Hematopoietic multipotent progenitor cell treated with erythropoietin and hydrocortisone succinate and interleukin-3 and kit ligand, for 4 days (in vitro differentiated cells): ENCODE data around the gene SPATA9.
"Not testable (repeated sequence)": the region's sequence is repeated elsewhere in the genome, so short reads cannot be mapped to it uniquely, and the experiment has no call there.

Source experiments
- DNase-seq: peaks from one replicate; pipeline ENCODE4 v3.0.0-alpha.2; 2015

SPATA9 gene

DNA sequence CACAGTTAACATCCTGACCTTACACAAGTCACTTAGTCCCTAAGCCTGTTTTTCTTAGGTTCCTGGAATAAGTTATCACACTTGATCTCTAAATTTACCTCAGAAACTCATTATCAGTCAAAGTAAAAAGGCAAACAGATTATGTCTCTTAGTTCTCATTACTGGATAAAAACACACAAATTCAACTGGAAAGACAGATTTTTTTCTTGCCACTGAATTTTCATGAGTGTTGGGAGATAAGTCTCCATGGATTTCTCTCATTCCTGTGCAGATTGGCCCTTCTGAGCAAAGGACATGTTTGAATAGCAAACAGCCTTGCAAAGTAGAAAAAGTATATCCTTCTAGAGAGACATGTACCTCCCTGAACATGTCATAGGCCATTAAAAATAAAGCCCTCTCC, 10.2 kb downstream of the SPATA9 start:
- DNase-seq, result no peak

DNA sequence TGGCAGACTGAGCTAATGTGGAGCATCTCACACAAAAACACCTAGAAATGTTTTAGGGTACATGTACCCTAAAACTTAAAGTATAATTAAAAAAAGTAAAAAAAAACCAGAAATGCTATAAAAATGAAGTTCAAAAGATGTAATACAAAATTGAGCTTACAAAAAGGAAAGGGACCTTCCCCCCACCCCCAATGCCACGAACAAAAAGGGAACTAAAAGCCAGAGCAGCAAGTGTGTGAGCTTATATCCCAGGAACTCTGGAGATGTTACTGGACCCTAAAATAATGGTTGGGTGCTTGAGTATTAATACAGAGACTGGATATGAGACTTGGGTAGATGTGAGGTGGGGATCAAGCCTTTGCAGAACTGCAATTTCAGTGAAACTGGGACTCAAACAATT, 11.0 kb downstream of the SPATA9 start:
- DNase-seq, result peak; percentile 57

GRCh38 chr5:95670568-95670967, 12.2 kb downstream of the SPATA9 start:
- DNase-seq, result no peak

- DNase-seq, result no peak
Observed at GRCh38 chr5:95669985-95670384, 12.8 kb downstream of the SPATA9 start.

DNA sequence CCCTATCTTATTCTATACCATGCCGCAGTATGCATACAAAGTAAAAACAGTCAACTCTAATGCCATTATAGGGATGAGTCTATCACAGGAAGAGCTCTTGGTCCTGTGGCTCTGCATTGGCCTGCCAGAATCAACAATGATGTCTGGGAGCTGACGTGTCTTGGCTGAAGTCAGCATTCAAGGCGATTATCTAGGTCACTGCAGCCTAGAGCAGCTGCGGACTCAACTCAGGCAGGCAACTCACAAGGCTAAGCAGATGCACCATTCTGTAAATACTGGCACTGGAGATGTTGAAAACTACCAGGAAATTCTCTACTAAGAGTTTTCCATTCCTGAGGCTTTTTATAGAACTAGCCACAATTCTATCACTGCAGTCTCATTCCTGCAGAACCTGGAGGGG, 13.3 kb downstream of the SPATA9 start:
- no peak for DNase-seq

DNA sequence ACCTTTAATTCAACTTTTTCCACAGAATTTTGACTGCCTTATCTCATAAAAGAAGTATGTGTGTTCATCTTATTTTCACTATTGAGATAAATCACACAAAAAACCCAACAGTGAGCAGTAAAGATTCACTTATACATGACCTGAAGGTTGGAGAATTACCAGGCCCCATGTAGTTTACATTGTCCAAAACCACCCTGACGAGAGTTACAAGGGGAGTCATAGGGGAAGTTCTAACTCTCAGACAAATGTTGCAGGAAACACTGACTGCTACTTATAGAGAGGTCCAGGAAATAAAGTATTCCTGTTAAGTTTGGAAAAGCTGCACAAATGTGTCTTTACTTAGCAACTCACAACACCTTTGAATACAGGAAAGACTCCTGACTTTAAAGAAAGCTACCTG, 14.1 kb downstream of the SPATA9 start:
- no peak for DNase-seq

- no peak for DNase-seq
Observed at GRCh38 chr5:95668216-95668615, 14.6 kb downstream of the SPATA9 start.

DNA sequence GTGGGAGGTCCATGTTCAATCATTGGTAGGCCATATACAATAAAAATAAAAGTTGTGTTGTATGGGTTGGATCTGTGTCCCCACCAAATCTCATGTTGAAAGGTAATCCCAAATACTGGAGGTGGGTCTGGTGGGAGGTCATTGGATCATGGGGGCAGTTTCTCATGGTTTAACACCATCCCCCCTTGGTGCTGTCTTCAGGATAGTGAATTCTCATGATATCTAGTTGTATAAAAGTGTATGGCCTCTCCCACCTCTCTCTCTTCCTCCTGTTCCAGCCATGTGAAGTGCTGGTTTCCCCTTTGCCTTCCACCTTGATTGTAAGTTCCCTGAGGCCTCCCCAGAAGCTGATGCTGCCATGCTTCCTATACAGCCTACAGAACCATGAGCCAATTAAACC, 15.1 kb downstream of the SPATA9 start:
- no peak for DNase-seq

DNA sequence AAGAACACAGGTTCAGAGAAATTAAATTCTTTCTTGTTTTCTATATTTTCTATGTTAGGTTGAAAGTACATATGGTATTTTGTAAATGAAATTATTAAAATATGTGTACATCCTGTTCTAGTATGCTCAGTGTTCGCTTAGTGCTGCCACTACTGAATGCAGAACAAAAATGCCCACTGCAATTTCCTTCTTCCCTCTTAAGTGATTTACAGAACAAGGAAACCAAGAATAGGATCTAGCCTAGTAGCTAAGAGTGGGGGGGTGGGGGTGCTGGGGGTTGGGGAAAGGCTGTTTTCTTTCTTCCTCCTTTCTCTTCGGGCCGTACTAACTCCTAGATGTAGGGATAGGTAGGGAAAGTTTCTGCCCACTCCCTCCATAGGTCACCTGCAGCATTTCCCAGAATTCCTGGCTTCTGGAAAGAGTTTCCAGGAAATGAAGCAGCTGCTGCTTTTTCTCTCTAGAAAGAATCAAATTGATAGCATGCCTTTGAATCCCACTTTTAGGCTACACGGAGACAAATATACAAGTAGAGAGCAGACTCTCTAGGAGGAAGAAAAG, 15.7 kb downstream of the SPATA9 start:
- no peak for DNase-seq

DNA sequence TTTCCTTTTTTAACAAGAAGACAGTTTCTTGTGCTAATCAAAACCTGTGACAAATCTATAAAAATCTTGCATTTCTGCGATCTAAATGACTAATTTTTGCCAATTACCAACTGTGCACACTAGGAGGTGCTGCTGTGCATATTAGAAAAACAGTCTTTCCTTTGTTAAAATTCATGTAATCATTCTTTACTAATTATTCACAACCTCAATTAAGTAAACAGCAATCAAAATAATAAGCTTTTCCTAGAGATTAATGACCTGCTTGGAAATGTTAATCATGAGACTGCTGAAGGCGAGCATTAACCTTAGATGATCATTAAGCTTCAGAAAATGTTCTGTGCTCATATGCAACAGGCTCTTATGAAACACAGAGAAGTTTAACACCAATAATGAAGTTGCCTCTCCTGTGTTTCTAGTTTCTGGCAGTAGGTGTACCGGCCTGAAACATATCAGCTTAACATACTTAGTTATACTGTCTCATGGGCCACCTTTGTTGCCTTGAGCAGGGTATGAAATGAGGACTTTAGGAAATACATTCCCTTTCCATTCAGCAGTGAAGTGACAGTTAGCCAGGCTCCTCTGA, 18.5 kb downstream of the SPATA9 start:
- DNase-seq, result peak; percentile 78

DNA sequence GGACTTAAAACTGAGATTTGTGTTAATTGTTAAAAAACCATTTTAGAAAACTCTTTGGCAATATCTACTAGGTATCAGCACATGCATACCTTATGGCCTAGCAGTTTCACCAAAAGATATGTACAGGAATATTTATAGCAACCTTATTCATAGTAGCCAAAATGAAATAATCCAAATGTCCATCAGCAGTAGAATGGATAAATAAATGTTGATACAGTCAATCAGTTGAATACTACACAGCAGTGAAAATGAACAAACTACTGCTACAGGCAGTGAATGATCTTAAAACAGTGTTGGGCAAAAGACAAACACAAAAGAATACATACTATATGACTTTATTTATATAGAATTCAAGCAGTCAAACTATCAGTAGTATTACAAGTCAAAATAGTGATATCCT, 19.8 kb downstream of the SPATA9 start:
- no peak for DNase-seq

- no peak for DNase-seq
Observed at GRCh38 chr5:95660060-95660459, 22.7 kb downstream of the SPATA9 start.

GRCh38 chr5:95655575-95655974, 27.2 kb downstream of the SPATA9 start:
- peak; percentile 59 for DNase-seq

GRCh38 chr5:95654196-95654595, 28.6 kb downstream of the SPATA9 start:
- no peak for DNase-seq

GRCh38 chr5:95652849-95653248, 29.9 kb downstream of the SPATA9 start:
- no peak for DNase-seq

GRCh38 chr5:95649842-95650620, 32.8 kb downstream of the SPATA9 start:
- DNase-seq, result peak; percentile 32

DNA sequence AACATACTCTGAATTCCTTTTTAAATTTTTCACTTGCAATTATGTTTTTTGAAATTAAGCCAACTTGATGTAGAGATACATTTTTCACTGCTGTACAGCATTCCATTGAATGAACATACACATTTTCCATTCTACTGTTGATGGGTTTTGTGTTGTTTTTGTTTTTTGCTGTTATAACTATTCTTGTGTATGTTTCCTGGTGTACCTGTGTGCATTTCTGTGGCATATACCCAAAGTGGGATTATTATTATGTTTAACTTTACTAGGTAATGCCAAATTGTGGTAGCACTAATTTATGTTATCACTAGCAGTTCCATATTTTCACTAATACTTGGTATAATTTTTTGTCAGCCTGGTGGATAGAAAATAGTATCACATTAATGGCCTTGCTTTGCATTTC, 33.5 kb downstream of the SPATA9 start:
- peak; percentile 33 for DNase-seq

GRCh38 chr5:95647886-95648860, 34.6 kb downstream of the SPATA9 start:
- DNase-seq, result peak; percentile 91

DNA sequence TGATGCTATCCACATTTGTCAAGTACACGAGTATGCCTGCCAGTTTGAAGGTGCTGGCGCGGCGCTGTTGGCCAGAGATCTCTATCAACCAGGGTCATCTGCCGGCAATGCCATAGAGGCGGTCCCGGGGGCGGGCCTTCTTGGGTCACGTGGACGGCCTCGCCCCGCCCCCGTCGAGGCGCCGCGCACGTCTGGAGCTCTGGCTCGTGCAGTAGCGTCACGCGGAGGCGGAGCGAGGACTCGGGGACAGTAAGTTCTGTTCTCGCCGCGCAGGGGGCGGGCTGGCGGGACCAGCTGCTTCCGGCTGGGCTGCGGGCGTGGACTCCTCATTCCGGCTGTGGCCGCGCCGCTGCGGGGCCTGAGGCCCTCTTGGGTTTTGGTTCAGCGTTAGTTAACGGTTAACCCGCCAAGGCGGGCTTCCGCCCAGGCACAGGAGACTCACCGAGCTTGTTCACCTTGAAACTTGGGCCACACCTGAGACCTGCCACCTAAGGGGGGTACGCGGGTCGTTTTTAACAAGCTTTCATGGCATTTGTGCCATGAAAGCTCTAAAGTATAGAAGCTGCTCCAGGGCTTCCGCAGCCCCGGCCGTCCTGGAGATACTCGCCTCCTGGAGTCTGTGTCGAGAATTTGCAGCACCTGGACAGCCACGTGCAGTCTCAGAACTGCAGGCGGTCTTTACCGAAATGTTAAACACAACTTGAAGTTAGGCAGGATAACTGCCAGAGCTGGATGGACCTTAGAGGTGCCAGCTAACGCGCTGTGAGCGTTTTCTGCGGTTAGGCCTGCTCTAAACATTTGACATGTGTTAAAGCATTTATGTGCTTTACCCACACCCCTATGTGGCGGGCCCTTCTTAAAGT, 36.0 kb downstream of the SPATA9 start, which contains the start of gene RFESD:
RFESD (plus strand) TSS at position 209 of the 863 bp plus-strand sequence. CDS start 5,495 bp downstream, outside the sequence.
- peak; percentile 99 for DNase-seq

GRCh38 chr5:95646226-95646568, 36.6 kb downstream of the SPATA9 start:
- not testable (repeated sequence) for DNase-seq

- peak; percentile 87 for DNase-seq
Observed at GRCh38 chr5:95644351-95645042, 38.3 kb downstream of the SPATA9 start.

GRCh38 chr5:95643152-95643551, 39.6 kb downstream of the SPATA9 start:
- no peak for DNase-seq
